ENCODE measurements around the gene POLD1. TPM values are rescaled to one million over a fixed set of nuclear protein-coding genes. Genes with fewer than 3 reads are reported as not detected.

Gene POLD1
- total RNA-seq, 2 experiments from 2014 or later, result 119 to 233 TPM

DNA sequence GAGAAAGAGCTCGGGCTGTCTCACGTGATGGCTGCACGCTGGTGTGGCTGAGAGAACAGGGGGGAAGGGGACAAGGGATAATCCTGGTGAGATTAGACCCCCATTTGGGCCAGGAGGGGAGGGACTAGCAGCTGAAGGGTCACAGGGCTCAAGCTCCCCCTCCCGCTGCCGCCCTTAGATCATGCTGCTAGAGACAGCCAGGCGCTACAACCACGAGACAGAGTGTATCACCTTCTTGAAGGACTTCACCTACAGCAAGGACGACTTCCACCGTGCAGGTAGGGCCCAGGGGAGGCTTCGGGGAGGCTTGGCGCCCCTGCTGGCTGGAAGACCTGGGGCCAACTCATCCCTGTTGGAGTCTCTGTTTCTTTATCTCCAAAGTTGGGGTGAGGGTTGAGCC lies 4.5 kb upstream of the POLD1 start:
- 0 out of 2 replicates have a peak, but pooled peaks cover 3% of the 10 kb centered on the region for H4K20me1 ChIP-seq (ENCODE audit: insufficient read depth, low read length)
- H2AFZ ChIP-seq (ENCODE audit: low read length), result no peak overlapping the region
- no peak overlapping the region for H3K27ac ChIP-seq (ENCODE audit: low read depth, low read length, poor library complexity, severe bottlenecking)
- DNase-seq (ENCODE audit: low spot score), result no peak
- peaks cover 9% of the 10 kb centered on the region for H3K79me2 ChIP-seq (ENCODE audit: insufficient read depth, low read depth, low read length)
- H3K9me2 ChIP-seq (ENCODE audit: insufficient read depth, low read length), result no peaks in the 10 kb centered on the region
- TF ChIP-seq CTCF (conservative IDR thresholded peaks at IDR 0.05; ENCODE audit: low read length), result no peak
- no peak for TF ChIP-seq EZH2phosphoT487 (IDR thresholded peaks at IDR 0.05; ENCODE audit: borderline replicate concordance, low read depth, low read length)
- peaks cover 27% of the 10 kb centered on the region for H3K4me1 ChIP-seq (ENCODE audit: insufficient read depth, low read length, poor library complexity, severe bottlenecking)
- H3K36me3 ChIP-seq (ENCODE audit: insufficient read depth, low read length), result peaks cover 59% of the 10 kb centered on the region
- H3K4me3 ChIP-seq (ENCODE audit: low read depth, low read length, poor library complexity, severe bottlenecking), result no peak overlapping the region
- no peaks in the 10 kb centered on the region for H3K9me3 ChIP-seq (ENCODE audit: low read length)
- no TSS peak for BruUV-seq (replicated peaks)
- intact Hi-C loops (cut with micrococcal nuclease; ENCODE audit: unreplicated experiment), result no loop called here
- CTCF ChIA-PET (ENCODE audit: unreplicated experiment), result no interaction called here
- POLR2A ChIA-PET, result no interaction called here
- H3K4me2 ChIP-seq (ENCODE audit: low read length), result no peak overlapping the region

DNA sequence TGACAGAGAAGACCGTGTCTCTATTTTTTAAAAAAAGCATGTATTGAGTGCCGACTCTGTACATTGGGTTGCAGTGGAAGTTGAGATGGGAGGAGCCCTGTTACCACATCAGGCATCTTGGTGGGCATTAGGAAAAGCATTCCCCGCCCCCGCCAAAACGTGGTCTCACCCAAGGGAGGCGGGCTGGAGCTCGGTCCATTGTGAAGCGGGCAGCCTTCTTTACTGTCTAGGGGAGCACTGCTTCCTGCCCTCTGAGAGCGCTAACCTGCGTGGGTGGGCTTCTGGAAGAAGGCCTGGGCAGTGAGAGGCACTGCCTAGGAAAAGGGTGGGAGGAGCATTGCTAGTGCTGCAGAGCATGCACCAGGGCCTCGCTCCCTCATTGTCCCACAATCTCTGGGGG lies 4.0 kb upstream of the POLD1 start:
- Histone ChIP-seq H3K9me3 (ENCODE audit: low read length) (no peaks in the 10 kb centered on the region), H2AFZ (ENCODE audit: low read length) (no peak overlapping the region), H3K36me3 (ENCODE audit: insufficient read depth, low read length) (peaks cover 59% of the 10 kb centered on the region), H3K4me3 (ENCODE audit: low read depth, low read length, poor library complexity, severe bottlenecking) (no peak overlapping the region), H3K4me2 (ENCODE audit: low read length) (no peak overlapping the region), H3K9me2 (ENCODE audit: insufficient read depth, low read length) (no peaks in the 10 kb centered on the region), H4K20me1 (ENCODE audit: insufficient read depth, low read length) (0 out of 2 replicates have a peak, but pooled peaks cover 7% of the 10 kb centered on the region), H3K79me2 (ENCODE audit: insufficient read depth, low read depth, low read length) (peaks cover 14% of the 10 kb centered on the region), H3K4me1 (ENCODE audit: insufficient read depth, low read length, poor library complexity, severe bottlenecking) (peaks cover 27% of the 10 kb centered on the region), H3K27ac (ENCODE audit: low read depth, low read length, poor library complexity, severe bottlenecking) (no peak overlapping the region)
- TF ChIP-seq EZH2phosphoT487 (IDR thresholded peaks at IDR 0.05; ENCODE audit: borderline replicate concordance, low read depth, low read length) (no peak), CTCF (conservative IDR thresholded peaks at IDR 0.05; ENCODE audit: low read length) (no peak)
- BruUV-seq (replicated peaks), result no TSS peak
- POLR2A ChIA-PET, result no interaction called here
- intact Hi-C loops (cut with micrococcal nuclease; ENCODE audit: unreplicated experiment), result no loop called here
- CTCF ChIA-PET (ENCODE audit: unreplicated experiment), result interaction anchor here (0.7 kb wide), 1 partner anchor 35 kb away, joined by 4 read pairs; no protein-coding TSS in a partner anchor
- no peak for DNase-seq (ENCODE audit: low spot score)

- 0 out of 2 replicates have a peak, but pooled peaks cover 7% of the 10 kb centered on the region for H4K20me1 ChIP-seq (ENCODE audit: insufficient read depth, low read length)
- intact Hi-C loops (cut with micrococcal nuclease; ENCODE audit: unreplicated experiment), result no loop called here
- H3K4me3 ChIP-seq (ENCODE audit: low read depth, low read length, poor library complexity, severe bottlenecking), result no peak overlapping the region
- H3K4me2 ChIP-seq (ENCODE audit: low read length), result no peak overlapping the region
- H3K36me3 ChIP-seq (ENCODE audit: insufficient read depth, low read length), result peaks cover 61% of the 10 kb centered on the region
- ChIA-PET CTCF (ENCODE audit: unreplicated experiment) (interaction anchor here (0.7 kb wide), 1 partner anchor 35 kb away, joined by 4 read pairs; no protein-coding TSS in a partner anchor), POLR2A (no interaction called here)
- H2AFZ ChIP-seq (ENCODE audit: low read length), result no peak overlapping the region
- TF ChIP-seq CTCF (conservative IDR thresholded peaks at IDR 0.05; ENCODE audit: low read length) (no peak), EZH2phosphoT487 (IDR thresholded peaks at IDR 0.05; ENCODE audit: borderline replicate concordance, low read depth, low read length) (no peak)
- no peaks in the 10 kb centered on the region for H3K9me3 ChIP-seq (ENCODE audit: low read length)
- no TSS peak for BruUV-seq (replicated peaks)
- no peaks in the 10 kb centered on the region for H3K9me2 ChIP-seq (ENCODE audit: insufficient read depth, low read length)
- H3K4me1 ChIP-seq (ENCODE audit: insufficient read depth, low read length, poor library complexity, severe bottlenecking), result peaks cover 28% of the 10 kb centered on the region
- peaks cover 20% of the 10 kb centered on the region for H3K79me2 ChIP-seq (ENCODE audit: insufficient read depth, low read depth, low read length)
- DNase-seq (ENCODE audit: low spot score), result no peak
- H3K27ac ChIP-seq (ENCODE audit: low read depth, low read length, poor library complexity, severe bottlenecking), result no peak overlapping the region
These were observed 3.4 kb upstream of the POLD1 start for GRCh38 chr19:50380751-50381151.

Data from OCI-LY7 (cell line).